A673 (cell line): ENCODE data around the gene ABI3BP. TPM values are rescaled to one million over a fixed set of nuclear protein-coding genes. Genes with fewer than 3 reads are reported as not detected.

ENCODE experiments used
- BruUV-seq: library from RNA; stranded (reverse); fragments of 400-500 nt; replicated peaks from 2 replicates; lab custom pipeline; 2021; lab: Mats Ljungman, UMichigan
- CTCF ChIA-PET: fragments of 300-600 bp; sonication (Branson Sonifier 250); formaldehyde crosslinking; loops from one replicate; lab custom pipeline; 2022; ENCODE audit warnings: antibody characterized with exemption; lab: Charles Lee
- POLR2A ChIA-PET: fragments of 300-600 bp; sonication (Branson Sonifier 250); formaldehyde crosslinking; loops from one replicate; lab custom pipeline; 2022; ENCODE audit warnings: antibody characterized with exemption; ENCODE audit not compliant: low non-redundant PET; lab: Charles Lee
- DNase-seq: peaks from one replicate; pipeline ENCODE4 v3.0.0-alpha.2; 2015; ENCODE audit warnings: low spot score
- H3K27ac ChIP-seq: fragments of 200-600 bp; sonication (generic); 2 replicates; pipeline ENCODE4 v1.5.1; 2016; ENCODE audit warnings: mixed run types, low read depth, mild to moderate bottlenecking, mixed read lengths, antibody characterized with exemption, low read length; ENCODE audit not compliant: poor library complexity, severe bottlenecking
- H3K27me3 ChIP-seq: fragments of 200-600 bp; sonication (generic); replicated peaks from 2 replicates; pipeline ENCODE4 v1.6.1; 2017; ENCODE audit warnings: mixed run types, low read depth, mild to moderate bottlenecking, mixed read lengths, antibody characterized with exemption, low read length; ENCODE audit not compliant: insufficient read depth, poor library complexity
- H3K36me3 ChIP-seq: fragments of 200-600 bp; sonication (generic); 2 replicates; pipeline ENCODE4 v1.6.1; 2016; ENCODE audit warnings: mixed run types, mild to moderate bottlenecking, mixed read lengths, antibody characterized with exemption, low read length; ENCODE audit not compliant: insufficient read depth, poor library complexity, severe bottlenecking
- H3K4me1 ChIP-seq: fragments of 200-600 bp; sonication (generic); 2 replicates; pipeline ENCODE4 v1.6.1; 2017; ENCODE audit warnings: mixed run types, mild to moderate bottlenecking, mixed read lengths, antibody characterized with exemption, low read length; ENCODE audit not compliant: insufficient read depth, poor library complexity, severe bottlenecking
- H3K4me3 ChIP-seq: fragments of 200-600 bp; sonication (generic); 2 replicates; pipeline ENCODE4 v1.5.1; 2016; ENCODE audit warnings: low read depth, mixed run types, mild to moderate bottlenecking, mixed read lengths, low read length; ENCODE audit not compliant: poor library complexity, severe bottlenecking
- H3K9me3 ChIP-seq: fragments of 200-600 bp; sonication (generic); 2 replicates; pipeline ENCODE4 v1.6.1; 2016; ENCODE audit warnings: mixed run types, low read depth, mild to moderate bottlenecking, mixed read lengths, antibody characterized with exemption, low read length; ENCODE audit not compliant: poor library complexity, severe bottlenecking
- CTCF ChIP-seq: fragments of 300-800, 200-600 bp; sonication (generic); conservative IDR thresholded peaks from 2 replicates; pipeline ENCODE4 v1.5.1; 2017; ENCODE audit warnings: low read depth, mild to moderate bottlenecking, antibody characterized with exemption, low read length, moderate library complexity, mixed read lengths
- EZH2 ChIP-seq: fragments of 200-600 bp; sonication (generic); IDR thresholded peaks from 2 replicates; pipeline ENCODE4 v1.6.1; 2017; ENCODE audit warnings: borderline replicate concordance, low read depth, mild to moderate bottlenecking, mixed read lengths, antibody characterized with exemption, low read length; ENCODE audit not compliant: poor library complexity, severe bottlenecking
- intact Hi-C: fragments of 100-400 bp; cut with micrococcal nuclease; formaldehyde crosslinking; loops from one replicate; pipeline ENCODE4 v1.10.0; 2022; ENCODE audit not compliant: unreplicated experiment
- total RNA-seq: library from RNA; stranded (reverse); gene quantifications from 2 replicates; pipeline ENCODE4 v1.2.3, GENCODE V29; 2021

The ABI3BP gene
- total RNA-seq, 1 experiment from 2014 or later = 5.2 TPM

DNA sequence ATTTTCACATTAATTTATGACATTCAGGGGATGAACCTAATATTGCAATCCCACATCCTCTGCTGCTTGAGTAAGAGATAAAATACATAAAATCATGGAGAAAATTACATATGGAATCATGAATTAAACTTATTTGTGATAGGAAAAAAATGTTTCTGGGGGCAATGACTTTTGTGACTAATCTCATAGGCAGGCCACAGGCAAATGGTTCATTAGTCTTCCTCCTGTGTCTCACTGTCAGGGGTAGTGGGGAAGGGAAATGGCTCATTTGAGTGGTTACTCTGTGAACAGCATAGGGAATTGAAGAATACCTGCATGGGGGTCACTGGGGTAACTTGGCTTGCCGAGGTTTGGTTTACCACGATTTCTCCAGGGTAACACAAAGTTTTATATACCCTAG, 211.9 kb downstream of the ABI3BP start:
- POLR2A ChIA-PET = no interaction called here
- H3K27me3 ChIP-seq = no peaks in the 10 kb centered on the region
- intact Hi-C loops = no loop called here
- H3K4me3 ChIP-seq = no peak overlapping the region
- no peaks in the 10 kb centered on the region for H3K9me3 ChIP-seq
- no peaks in the 10 kb centered on the region for H3K36me3 ChIP-seq
- no TSS peak for BruUV-seq
- no peak for TF ChIP-seq EZH2
- no peak for TF ChIP-seq CTCF
- no peaks in the 10 kb centered on the region for H3K4me1 ChIP-seq
- CTCF ChIA-PET = no interaction called here
- no peak overlapping the region for H3K27ac ChIP-seq
- no peak for DNase-seq

DNA sequence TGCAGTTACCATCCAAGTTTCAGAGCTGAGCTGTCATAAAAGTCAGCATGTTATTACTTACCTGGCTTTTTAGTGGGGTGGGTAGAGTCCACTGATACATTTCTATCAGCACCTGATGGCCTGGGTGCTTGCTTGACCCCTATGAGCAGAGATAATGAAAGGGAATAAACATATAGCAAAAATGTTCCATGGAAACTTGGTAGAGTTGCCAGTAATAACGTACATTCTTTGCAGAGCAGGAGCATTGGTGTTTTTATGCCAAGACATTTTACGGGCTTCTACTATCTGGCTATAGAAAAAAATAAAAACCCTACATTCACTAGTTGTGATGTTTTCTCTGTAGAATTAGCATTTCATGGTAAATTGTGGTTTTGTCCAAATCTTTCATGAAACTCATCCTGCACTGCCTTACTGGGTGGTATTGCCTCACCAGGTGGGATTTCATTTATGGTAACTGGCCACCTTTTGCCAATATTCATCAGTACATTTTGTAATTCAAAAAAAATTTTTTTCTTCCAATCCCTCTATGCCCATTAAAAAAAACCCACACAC, 213.1 kb downstream of the ABI3BP start:
- H3K36me3 ChIP-seq = no peaks in the 10 kb centered on the region
- H3K27me3 ChIP-seq = no peaks in the 10 kb centered on the region
- BruUV-seq = no TSS peak
- intact Hi-C loops = no loop called here
- no peak overlapping the region for H3K27ac ChIP-seq
- TF ChIP-seq CTCF = no peak
- TF ChIP-seq EZH2 = no peak
- POLR2A ChIA-PET = no interaction called here
- no peaks in the 10 kb centered on the region for H3K4me1 ChIP-seq
- H3K9me3 ChIP-seq = no peaks in the 10 kb centered on the region
- CTCF ChIA-PET = no interaction called here
- no peak overlapping the region for H3K4me3 ChIP-seq
- DNase-seq = no peak

DNA sequence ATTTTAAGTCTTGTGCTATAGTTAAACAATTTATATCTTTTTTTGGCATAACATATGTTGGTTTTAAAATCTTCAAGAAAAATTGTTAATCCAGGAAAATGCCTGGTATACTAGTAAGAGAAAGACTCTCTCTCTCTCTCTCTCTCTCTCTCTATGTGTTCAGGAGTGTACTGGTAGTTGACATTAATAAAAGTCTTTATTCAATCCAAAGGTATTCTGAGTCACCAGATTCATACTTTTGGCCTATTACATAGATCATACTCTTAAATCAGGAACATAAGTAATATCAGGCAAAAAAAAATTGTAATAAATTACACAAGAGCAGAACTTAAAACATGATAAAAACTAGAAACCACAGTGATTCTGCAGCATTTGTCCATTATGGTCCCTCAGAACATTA, 213.7 kb downstream of the ABI3BP start:
- POLR2A ChIA-PET = no interaction called here
- Histone ChIP-seq H3K4me3 (no peak overlapping the region), H3K27me3 (no peaks in the 10 kb centered on the region), H3K4me1 (no peaks in the 10 kb centered on the region), H3K36me3 (no peaks in the 10 kb centered on the region), H3K9me3 (no peaks in the 10 kb centered on the region), H3K27ac (no peak overlapping the region)
- TF ChIP-seq CTCF (no peak), EZH2 (no peak)
- BruUV-seq = no TSS peak
- intact Hi-C loops = no loop called here
- CTCF ChIA-PET = no interaction called here
- DNase-seq = no peak
